ENCODE measurements around the gene MLLT1.

MLLT1 gene

GRCh38 chr19:6198896-6199239, 80.9 kb downstream of the MLLT1 start:
- Histone ChIP-seq H3K4me2 (ENCODE audit: low read length) (peak overlapping the region; percentile 99), H3K4me3 (ENCODE audit: low read length) (peak overlapping the region; percentile 99), H4K20me1 (ENCODE audit: control insufficient read depth, insufficient read depth, low read depth, low read length) (no peaks in the 10 kb centered on the region), H3K9me3 (ENCODE audit: control insufficient read depth, insufficient read depth, low read length) (no peaks in the 10 kb centered on the region), H3K36me3 (ENCODE audit: control insufficient read depth, low read length) (peaks cover 5% of the 10 kb centered on the region; the same call in 1 of the 2 replicates), H3K27me3 (ENCODE audit: control insufficient read depth, low read length) (no peaks in the 10 kb centered on the region), H3F3A (ENCODE audit: control insufficient read depth, insufficient read depth) (0 out of 2 replicates have a peak, but pooled peaks cover 5% of the 10 kb centered on the region), H3K9me2 (replicated peaks; ENCODE audit: control insufficient read depth, low read length) (no peaks in the 10 kb centered on the region), H3K79me2 (ENCODE audit: control insufficient read depth, low read length) (peaks cover 37% of the 10 kb centered on the region), H3K4me1 (ENCODE audit: control insufficient read depth, low read length) (peaks cover 28% of the 10 kb centered on the region), H3K27ac (ENCODE audit: low read depth, low read length) (peak overlapping the region; percentile 71)
- TF ChIP-seq EZH2phosphoT487 (IDR thresholded peaks at IDR 0.05; ENCODE audit: borderline replicate concordance, low read length) (no peak), CTCF (IDR thresholded peaks at IDR 0.05; ENCODE audit: low read depth, low read length, poor library complexity, severe bottlenecking) (no peak)

GRCh38 chr19:6196361-6196760, 83.4 kb downstream of the MLLT1 start:
- no peak for TF ChIP-seq EZH2phosphoT487 (IDR thresholded peaks at IDR 0.05; ENCODE audit: borderline replicate concordance, low read length)
- TF ChIP-seq CTCF (IDR thresholded peaks at IDR 0.05; ENCODE audit: low read depth, low read length, poor library complexity, severe bottlenecking) = no peak
- H3K27me3 ChIP-seq (ENCODE audit: control insufficient read depth, low read length) = no peaks in the 10 kb centered on the region
- no peaks in the 10 kb centered on the region for H3K9me2 ChIP-seq (replicated peaks; ENCODE audit: control insufficient read depth, low read length)
- 0 out of 2 replicates have a peak, but pooled peaks cover 5% of the 10 kb centered on the region for H3F3A ChIP-seq (ENCODE audit: control insufficient read depth, insufficient read depth)
- no peak overlapping the region for H3K4me2 ChIP-seq (ENCODE audit: low read length)
- H4K20me1 ChIP-seq (ENCODE audit: control insufficient read depth, insufficient read depth, low read depth, low read length) = 0 out of 2 replicates have a peak, but pooled peaks cover 4% of the 10 kb centered on the region
- peaks cover 15% of the 10 kb centered on the region for H3K36me3 ChIP-seq (ENCODE audit: control insufficient read depth, low read length)
- H3K4me1 ChIP-seq (ENCODE audit: control insufficient read depth, low read length) = peaks cover 15% of the 10 kb centered on the region
- peaks cover 44% of the 10 kb centered on the region for H3K79me2 ChIP-seq (ENCODE audit: control insufficient read depth, low read length)
- no peak overlapping the region for H3K27ac ChIP-seq (ENCODE audit: low read depth, low read length)
- H3K9me3 ChIP-seq (ENCODE audit: control insufficient read depth, insufficient read depth, low read length) = no peaks in the 10 kb centered on the region
- no peak overlapping the region for H3K4me3 ChIP-seq (ENCODE audit: low read length)

- Histone ChIP-seq H3K79me2 (ENCODE audit: control insufficient read depth, low read length) (peaks cover 6% of the 10 kb centered on the region), H3K9me2 (replicated peaks; ENCODE audit: control insufficient read depth, low read length) (no peaks in the 10 kb centered on the region), H3F3A (ENCODE audit: control insufficient read depth, insufficient read depth) (no peaks in the 10 kb centered on the region), H3K27ac (ENCODE audit: low read depth, low read length) (no peak overlapping the region), H3K9me3 (ENCODE audit: control insufficient read depth, insufficient read depth, low read length) (no peaks in the 10 kb centered on the region), H3K4me1 (ENCODE audit: control insufficient read depth, low read length) (no peaks in the 10 kb centered on the region), H3K27me3 (ENCODE audit: control insufficient read depth, low read length) (no peaks in the 10 kb centered on the region), H4K20me1 (ENCODE audit: control insufficient read depth, insufficient read depth, low read depth, low read length) (0 out of 2 replicates have a peak, but pooled peaks cover 4% of the 10 kb centered on the region), H3K4me3 (ENCODE audit: low read length) (no peak overlapping the region), H3K4me2 (ENCODE audit: low read length) (no peak overlapping the region), H3K36me3 (ENCODE audit: control insufficient read depth, low read length) (peaks cover 10% of the 10 kb centered on the region)
- TF ChIP-seq CTCF (IDR thresholded peaks at IDR 0.05; ENCODE audit: low read depth, low read length, poor library complexity, severe bottlenecking) (no peak), EZH2phosphoT487 (IDR thresholded peaks at IDR 0.05; ENCODE audit: borderline replicate concordance, low read length) (no peak)
Measured at GRCh38 chr19:6188811-6189210, 91.0 kb downstream of the MLLT1 start.
